SK-N-SH treated with all-trans-retinoic acid at 6 μM for 48 hours (cell line): ENCODE measurements around the gene NR1H4.

Experiments used
- ARNTL ChIP-seq: fragments of 450-650 bp; formaldehyde crosslinking; IDR thresholded peaks from 2 replicates; pipeline ENCODE4 v1.5.0; 2020; ENCODE audit warnings: low read depth, mild to moderate bottlenecking, moderate library complexity, borderline replicate concordance
- CREB5 ChIP-seq: fragments of 250-450 bp; sonication (Bioruptor Pico); IDR thresholded peaks from 2 replicates; pipeline ENCODE4 v1.5.1; 2020; ENCODE audit warnings: low read depth, mild to moderate bottlenecking, moderate library complexity
- CSDC2 ChIP-seq: fragments of 250-450 bp; sonication (Bioruptor Pico); IDR thresholded peaks from 2 replicates; pipeline ENCODE4 v1.5.0; 2020; ENCODE audit warnings: mild to moderate bottlenecking, moderate library complexity
- OSR1 ChIP-seq: fragments of 250-450 bp; sonication (Bioruptor Pico); IDR thresholded peaks from 2 replicates; pipeline ENCODE4 v1.8.0; 2022; ENCODE audit warnings: moderate library complexity, mild to moderate bottlenecking, inconsistent platforms
- RARB ChIP-seq: fragments of 250-450 bp; sonication (Bioruptor Pico); IDR thresholded peaks from 2 replicates; pipeline ENCODE4 v1.8.0; 2021; ENCODE audit warnings: mild to moderate bottlenecking, moderate library complexity
- SNAI2 ChIP-seq: fragments of 250-450 bp; sonication (Bioruptor Pico); IDR thresholded peaks from 2 replicates; pipeline ENCODE4 v1.5.0; 2020; ENCODE audit warnings: mild to moderate bottlenecking, moderate library complexity
- ZFP3 ChIP-seq: fragments of 250-450 bp; sonication (Bioruptor Pico); IDR thresholded peaks from 2 replicates; pipeline ENCODE4 v1.5.0; 2020; ENCODE audit warnings: mild to moderate bottlenecking, moderate library complexity
- TF ChIP-seq, protein P1 (sequence below): fragments of 250-450 bp; sonication (Bioruptor Pico); IDR thresholded peaks from 2 replicates; pipeline ENCODE4 v1.8.0; 2021; ENCODE audit warnings: low read depth, mild to moderate bottlenecking, moderate library complexity, borderline replicate concordance
- TF ChIP-seq, protein P2 (sequence below): fragments of 250-450 bp; sonication (Bioruptor Pico); IDR thresholded peaks from 2 replicates; pipeline ENCODE4 v1.8.0; 2020; ENCODE audit warnings: mild to moderate bottlenecking, moderate library complexity, borderline replicate concordance
- TF ChIP-seq, protein P3 (sequence below): fragments of 250-450 bp; sonication (Bioruptor Pico); IDR thresholded peaks from 2 replicates; pipeline ENCODE4 v1.5.1; 2021; ENCODE audit warnings: mild to moderate bottlenecking, moderate library complexity

DNA sequence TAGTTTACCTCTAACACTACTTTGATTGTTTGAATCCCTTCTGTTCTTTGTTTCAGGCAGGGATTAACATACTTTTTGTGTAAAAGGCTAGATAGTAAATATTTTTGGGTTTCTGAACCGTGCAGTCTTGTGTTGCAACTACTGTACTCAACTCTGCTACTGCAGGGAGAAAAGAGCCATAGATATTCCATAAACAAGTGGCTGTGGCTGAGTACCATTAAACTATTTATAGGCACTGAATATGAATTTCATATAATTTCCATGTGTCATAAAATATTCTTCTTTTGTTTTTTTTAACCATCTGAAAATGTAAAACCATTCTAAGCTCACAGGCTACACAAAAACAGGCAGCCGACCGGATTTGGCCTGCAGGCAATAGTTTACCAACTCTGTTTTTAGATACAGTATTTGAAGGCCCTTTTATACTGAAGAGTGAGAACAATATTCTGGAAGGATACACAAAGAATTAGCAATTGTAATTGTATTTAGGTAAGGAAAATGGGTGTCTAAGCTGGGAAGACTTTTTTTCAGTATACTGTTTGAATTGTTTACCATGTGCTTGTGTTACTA lies 15.7 kb downstream of the NR1H4 start:
- TF ChIP-seq, protein P1, sequence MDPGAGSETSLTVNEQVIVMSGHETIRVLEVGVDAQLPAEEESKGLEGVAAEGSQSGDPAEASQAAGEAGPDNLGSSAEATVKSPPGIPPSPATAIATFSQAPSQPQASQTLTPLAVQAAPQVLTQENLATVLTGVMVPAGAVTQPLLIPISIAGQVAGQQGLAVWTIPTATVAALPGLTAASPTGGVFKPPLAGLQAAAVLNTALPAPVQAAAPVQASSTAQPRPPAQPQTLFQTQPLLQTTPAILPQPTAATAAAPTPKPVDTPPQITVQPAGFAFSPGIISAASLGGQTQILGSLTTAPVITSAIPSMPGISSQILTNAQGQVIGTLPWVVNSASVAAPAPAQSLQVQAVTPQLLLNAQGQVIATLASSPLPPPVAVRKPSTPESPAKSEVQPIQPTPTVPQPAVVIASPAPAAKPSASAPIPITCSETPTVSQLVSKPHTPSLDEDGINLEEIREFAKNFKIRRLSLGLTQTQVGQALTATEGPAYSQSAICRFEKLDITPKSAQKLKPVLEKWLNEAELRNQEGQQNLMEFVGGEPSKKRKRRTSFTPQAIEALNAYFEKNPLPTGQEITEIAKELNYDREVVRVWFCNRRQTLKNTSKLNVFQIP (CRISPR knock-in tag) = no peak
- TF ChIP-seq CSDC2 (no peak), OSR1 (CRISPR knock-in tag) (no peak), ARNTL (no peak), SNAI2 (CRISPR knock-in tag) (no peak), RARB (no peak), ZFP3 (CRISPR knock-in tag) (no peak), CREB5 (no peak)
- TF ChIP-seq, protein P2, sequence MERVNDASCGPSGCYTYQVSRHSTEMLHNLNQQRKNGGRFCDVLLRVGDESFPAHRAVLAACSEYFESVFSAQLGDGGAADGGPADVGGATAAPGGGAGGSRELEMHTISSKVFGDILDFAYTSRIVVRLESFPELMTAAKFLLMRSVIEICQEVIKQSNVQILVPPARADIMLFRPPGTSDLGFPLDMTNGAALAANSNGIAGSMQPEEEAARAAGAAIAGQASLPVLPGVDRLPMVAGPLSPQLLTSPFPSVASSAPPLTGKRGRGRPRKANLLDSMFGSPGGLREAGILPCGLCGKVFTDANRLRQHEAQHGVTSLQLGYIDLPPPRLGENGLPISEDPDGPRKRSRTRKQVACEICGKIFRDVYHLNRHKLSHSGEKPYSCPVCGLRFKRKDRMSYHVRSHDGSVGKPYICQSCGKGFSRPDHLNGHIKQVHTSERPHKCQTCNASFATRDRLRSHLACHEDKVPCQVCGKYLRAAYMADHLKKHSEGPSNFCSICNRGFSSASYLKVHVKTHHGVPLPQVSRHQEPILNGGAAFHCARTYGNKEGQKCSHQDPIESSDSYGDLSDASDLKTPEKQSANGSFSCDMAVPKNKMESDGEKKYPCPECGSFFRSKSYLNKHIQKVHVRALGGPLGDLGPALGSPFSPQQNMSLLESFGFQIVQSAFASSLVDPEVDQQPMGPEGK (CRISPR knock-in tag) = no peak
- TF ChIP-seq, protein P3, sequence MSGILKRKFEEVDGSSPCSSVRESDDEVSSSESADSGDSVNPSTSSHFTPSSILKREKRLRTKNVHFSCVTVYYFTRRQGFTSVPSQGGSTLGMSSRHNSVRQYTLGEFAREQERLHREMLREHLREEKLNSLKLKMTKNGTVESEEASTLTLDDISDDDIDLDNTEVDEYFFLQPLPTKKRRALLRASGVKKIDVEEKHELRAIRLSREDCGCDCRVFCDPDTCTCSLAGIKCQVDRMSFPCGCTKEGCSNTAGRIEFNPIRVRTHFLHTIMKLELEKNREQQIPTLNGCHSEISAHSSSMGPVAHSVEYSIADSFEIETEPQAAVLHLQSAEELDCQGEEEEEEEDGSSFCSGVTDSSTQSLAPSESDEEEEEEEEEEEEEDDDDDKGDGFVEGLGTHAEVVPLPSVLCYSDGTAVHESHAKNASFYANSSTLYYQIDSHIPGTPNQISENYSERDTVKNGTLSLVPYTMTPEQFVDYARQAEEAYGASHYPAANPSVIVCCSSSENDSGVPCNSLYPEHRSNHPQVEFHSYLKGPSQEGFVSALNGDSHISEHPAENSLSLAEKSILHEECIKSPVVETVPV (CRISPR knock-in tag) = no peak
